ENCODE data around the gene IPO5.
"Not testable (repeated sequence)": the region's sequence is repeated elsewhere in the genome, so short reads cannot be mapped to it uniquely, and the experiment has no call there.

Gene IPO5

DNA sequence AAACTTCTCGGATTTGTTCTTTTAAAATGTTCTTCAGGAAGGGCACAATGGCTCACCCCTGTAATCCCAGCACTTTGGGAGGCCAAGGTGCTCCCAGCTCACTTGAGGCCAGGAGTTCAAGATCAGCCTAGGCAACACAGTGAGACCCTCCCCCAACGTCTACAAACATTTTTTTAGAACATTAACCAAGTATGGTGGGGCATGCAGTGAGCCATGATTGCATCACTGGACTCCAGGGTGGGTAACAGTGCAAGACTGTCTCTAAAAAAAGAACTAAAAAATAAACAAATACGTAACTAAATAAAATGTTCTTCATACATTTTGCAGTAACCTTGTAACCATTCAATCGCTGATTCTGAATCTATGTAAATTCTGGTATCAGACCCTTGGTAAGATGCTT is 2.1 kb upstream of the IPO5 start:
- no peaks in the 10 kb centered on the region for H3K79me2 ChIP-seq (ENCODE audit: insufficient read depth, low read length)
- TF ChIP-seq, protein P1, sequence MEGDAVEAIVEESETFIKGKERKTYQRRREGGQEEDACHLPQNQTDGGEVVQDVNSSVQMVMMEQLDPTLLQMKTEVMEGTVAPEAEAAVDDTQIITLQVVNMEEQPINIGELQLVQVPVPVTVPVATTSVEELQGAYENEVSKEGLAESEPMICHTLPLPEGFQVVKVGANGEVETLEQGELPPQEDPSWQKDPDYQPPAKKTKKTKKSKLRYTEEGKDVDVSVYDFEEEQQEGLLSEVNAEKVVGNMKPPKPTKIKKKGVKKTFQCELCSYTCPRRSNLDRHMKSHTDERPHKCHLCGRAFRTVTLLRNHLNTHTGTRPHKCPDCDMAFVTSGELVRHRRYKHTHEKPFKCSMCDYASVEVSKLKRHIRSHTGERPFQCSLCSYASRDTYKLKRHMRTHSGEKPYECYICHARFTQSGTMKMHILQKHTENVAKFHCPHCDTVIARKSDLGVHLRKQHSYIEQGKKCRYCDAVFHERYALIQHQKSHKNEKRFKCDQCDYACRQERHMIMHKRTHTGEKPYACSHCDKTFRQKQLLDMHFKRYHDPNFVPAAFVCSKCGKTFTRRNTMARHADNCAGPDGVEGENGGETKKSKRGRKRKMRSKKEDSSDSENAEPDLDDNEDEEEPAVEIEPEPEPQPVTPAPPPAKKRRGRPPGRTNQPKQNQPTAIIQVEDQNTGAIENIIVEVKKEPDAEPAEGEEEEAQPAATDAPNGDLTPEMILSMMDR (IDR thresholded peaks at IDR 0.05; ENCODE audit: low read length), result no peak
- no peak for TF ChIP-seq EZH2 (IDR thresholded peaks at IDR 0.05; ENCODE audit: borderline replicate concordance, low read length)
- 0 out of 2 replicates have a peak, but pooled peaks cover 3% of the 10 kb centered on the region for H3K9me2 ChIP-seq (ENCODE audit: low read depth, low read length)
- no peaks in the 10 kb centered on the region for H3K9me3 ChIP-seq (ENCODE audit: low read length)
- no peaks in the 10 kb centered on the region for H3F3A ChIP-seq (ENCODE audit: insufficient read depth, low read length)
- H3K36me3 ChIP-seq (ENCODE audit: insufficient read depth, low read length), result no peaks in the 10 kb centered on the region
- H3K4me2 ChIP-seq (ENCODE audit: low read length), result no peak overlapping the region
- H3K4me1 ChIP-seq (ENCODE audit: insufficient read depth, low read length, severe bottlenecking), result no peaks in the 10 kb centered on the region
- H4K20me1 ChIP-seq (ENCODE audit: insufficient read depth, low read length), result no peaks in the 10 kb centered on the region
- no peak overlapping the region for H3K4me3 ChIP-seq (ENCODE audit: low read depth, low read length, poor library complexity, severe bottlenecking)
- no peak overlapping the region for H3K9ac ChIP-seq (ENCODE audit: low read length)
- no peak overlapping the region for H2AFZ ChIP-seq (ENCODE audit: low read length)
- no peaks in the 10 kb centered on the region; the same call in 1 of the 2 replicates for H3K27me3 ChIP-seq (ENCODE audit: insufficient read depth, low read length)
- no peak overlapping the region for H3K27ac ChIP-seq (ENCODE audit: low read depth, low read length, poor library complexity, severe bottlenecking)

GRCh38 chr13:97952831-97953230 is 644 bp upstream of the IPO5 start:
- not testable (repeated sequence) for H3K79me2 ChIP-seq (ENCODE audit: insufficient read depth, low read length); H3K4me3 ChIP-seq (ENCODE audit: low read depth, low read length, poor library complexity, severe bottlenecking); H3K9me2 ChIP-seq (ENCODE audit: low read depth, low read length); H3F3A ChIP-seq (ENCODE audit: insufficient read depth, low read length); H3K9ac ChIP-seq (ENCODE audit: low read length); H2AFZ ChIP-seq (ENCODE audit: low read length); H3K9me3 ChIP-seq (ENCODE audit: low read length); H3K27ac ChIP-seq (ENCODE audit: low read depth, low read length, poor library complexity, severe bottlenecking); H4K20me1 ChIP-seq (ENCODE audit: insufficient read depth, low read length); H3K36me3 ChIP-seq (ENCODE audit: insufficient read depth, low read length); H3K27me3 ChIP-seq (ENCODE audit: insufficient read depth, low read length); H3K4me2 ChIP-seq (ENCODE audit: low read length); H3K4me1 ChIP-seq (ENCODE audit: insufficient read depth, low read length, severe bottlenecking)

DNA sequence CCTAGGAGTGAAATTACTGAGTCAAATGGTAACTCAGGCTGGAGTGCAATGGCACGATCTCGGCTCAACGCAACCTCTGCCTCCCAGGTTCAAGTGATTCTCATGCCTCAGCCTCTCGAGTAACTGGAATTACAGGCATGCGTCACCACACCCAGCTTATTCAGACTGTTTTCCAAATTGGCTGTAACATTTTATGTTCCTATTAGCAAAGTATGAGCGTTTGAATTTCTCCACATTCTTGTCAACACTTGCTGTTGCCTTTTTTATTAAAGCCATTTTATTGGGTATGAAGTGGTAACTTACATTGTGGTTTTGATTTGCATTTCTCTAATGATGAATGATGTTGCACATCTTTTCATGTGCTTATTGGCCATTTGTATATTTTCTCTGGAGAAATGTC is 7.9 kb downstream of the IPO5 start:
- Histone ChIP-seq H3K27me3 (ENCODE audit: insufficient read depth, low read length) (peaks cover 4% of the 10 kb centered on the region; the same call in 1 of the 2 replicates), H3K4me3 (ENCODE audit: low read depth, low read length, poor library complexity, severe bottlenecking) (no peak overlapping the region), H3K4me1 (ENCODE audit: insufficient read depth, low read length, severe bottlenecking) (no peaks in the 10 kb centered on the region), H3K9me2 (ENCODE audit: low read depth, low read length) (no peaks in the 10 kb centered on the region; the same call in 1 of the 2 replicates), H2AFZ (ENCODE audit: low read length) (no peak overlapping the region), H3K9ac (ENCODE audit: low read length) (no peak overlapping the region), H3K79me2 (ENCODE audit: insufficient read depth, low read length) (no peaks in the 10 kb centered on the region), H3F3A (ENCODE audit: insufficient read depth, low read length) (no peaks in the 10 kb centered on the region), H4K20me1 (ENCODE audit: insufficient read depth, low read length) (no peaks in the 10 kb centered on the region), H3K9me3 (ENCODE audit: low read length) (0 out of 2 replicates have a peak, but pooled peaks cover 3% of the 10 kb centered on the region), H3K27ac (ENCODE audit: low read depth, low read length, poor library complexity, severe bottlenecking) (no peak overlapping the region), H3K4me2 (ENCODE audit: low read length) (no peak overlapping the region), H3K36me3 (ENCODE audit: insufficient read depth, low read length) (no peaks in the 10 kb centered on the region)
- no peak for TF ChIP-seq EZH2 (IDR thresholded peaks at IDR 0.05; ENCODE audit: borderline replicate concordance, low read length)
- TF ChIP-seq, protein P1 (IDR thresholded peaks at IDR 0.05; ENCODE audit: low read length), result no peak

DNA sequence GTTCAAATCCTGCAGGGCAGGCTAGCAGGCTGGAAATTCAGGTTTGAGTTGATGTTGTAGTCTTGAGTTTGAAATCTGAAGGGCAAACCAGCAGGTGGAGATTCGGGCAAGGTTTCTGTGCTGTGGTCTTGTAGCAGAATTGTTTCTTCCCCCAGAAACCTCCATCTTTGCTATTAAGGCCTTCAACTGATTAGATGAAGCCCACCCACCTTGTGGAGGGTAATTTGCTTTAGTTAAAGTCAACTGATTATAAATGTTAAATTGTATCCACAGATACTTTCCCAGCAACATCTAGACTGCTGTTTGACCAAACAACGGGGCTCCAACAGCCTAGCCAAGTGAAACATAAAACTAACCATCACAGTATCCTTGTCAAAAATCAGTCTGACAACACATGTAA is 9.4 kb downstream of the IPO5 start:
- Histone ChIP-seq H3F3A (ENCODE audit: insufficient read depth, low read length) (no peaks in the 10 kb centered on the region), H3K4me1 (ENCODE audit: insufficient read depth, low read length, severe bottlenecking) (no peaks in the 10 kb centered on the region), H3K27me3 (ENCODE audit: insufficient read depth, low read length) (peaks cover 4% of the 10 kb centered on the region; the same call in 1 of the 2 replicates), H3K79me2 (ENCODE audit: insufficient read depth, low read length) (no peaks in the 10 kb centered on the region), H3K4me2 (ENCODE audit: low read length) (no peak overlapping the region), H3K9ac (ENCODE audit: low read length) (no peak overlapping the region), H3K27ac (ENCODE audit: low read depth, low read length, poor library complexity, severe bottlenecking) (no peak overlapping the region), H2AFZ (ENCODE audit: low read length) (no peak overlapping the region), H3K4me3 (ENCODE audit: low read depth, low read length, poor library complexity, severe bottlenecking) (no peak overlapping the region), H3K9me3 (ENCODE audit: low read length) (0 out of 2 replicates have a peak, but pooled peaks cover 3% of the 10 kb centered on the region), H3K9me2 (ENCODE audit: low read depth, low read length) (no peaks in the 10 kb centered on the region; the same call in 1 of the 2 replicates), H4K20me1 (ENCODE audit: insufficient read depth, low read length) (no peaks in the 10 kb centered on the region), H3K36me3 (ENCODE audit: insufficient read depth, low read length) (no peaks in the 10 kb centered on the region)
- TF ChIP-seq EZH2 (IDR thresholded peaks at IDR 0.05; ENCODE audit: borderline replicate concordance, low read length), result no peak
- TF ChIP-seq, protein P1 (IDR thresholded peaks at IDR 0.05; ENCODE audit: low read length), result no peak
